HG03066 (cell line): ENCODE results near the gene GCAT.
A peak's percentile ranks its signal among the peaks of the same experiment; 100 is the strongest.

Experiments
- ATAC-seq: cut with Tn5 transposase; IDR thresholded peaks from one replicate; pipeline ENCODE4 v1.9.1; 2021; ENCODE audit warnings: low read depth; ENCODE audit not compliant: unreplicated experiment

GCAT gene

DNA sequence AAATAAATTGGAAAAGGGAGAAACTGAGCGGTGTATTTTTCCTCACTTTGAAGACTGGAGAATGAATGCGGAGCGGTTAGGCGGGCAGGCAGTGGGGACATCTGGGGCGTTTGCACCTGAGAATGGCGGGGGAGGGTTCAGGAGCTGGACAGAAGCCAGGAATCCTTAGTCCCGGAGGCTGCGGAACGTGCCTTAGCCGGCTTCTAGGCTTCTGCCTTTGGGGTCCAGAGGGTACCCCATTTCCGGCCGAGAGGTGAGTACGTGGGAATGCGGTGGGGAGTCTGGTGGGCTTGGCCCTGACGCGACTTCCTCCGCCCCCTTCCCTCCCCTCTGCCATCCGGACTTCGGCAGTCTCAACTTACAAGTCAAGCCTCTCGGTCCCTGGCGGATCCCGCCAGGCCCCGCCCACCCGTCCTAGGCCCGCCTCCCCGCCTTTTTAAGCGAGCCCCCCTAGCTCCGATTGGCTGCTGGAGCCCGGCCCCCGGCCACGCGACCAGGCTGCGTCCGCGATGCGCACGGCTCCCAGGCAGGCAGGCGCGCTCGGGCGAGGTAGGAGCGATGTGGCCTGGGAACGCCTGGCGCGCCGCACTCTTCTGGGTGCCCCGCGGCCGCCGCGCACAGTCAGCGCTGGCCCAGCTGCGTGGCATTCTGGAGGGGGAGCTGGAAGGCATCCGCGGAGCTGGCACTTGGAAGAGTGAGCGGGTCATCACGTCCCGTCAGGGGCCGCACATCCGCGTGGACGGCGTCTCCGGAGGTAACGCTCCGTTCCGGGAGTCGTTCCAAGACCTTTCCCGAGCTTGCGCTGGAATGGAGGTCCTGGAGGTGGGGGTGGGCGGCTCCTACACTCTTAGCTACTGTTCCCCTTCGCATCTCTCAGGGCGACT is at the start of gene GCAT:
Gene GCAT (plus strand): TSS at position 525 of the 884 bp plus-strand sequence. CDS start 34 bp downstream, at position 559.
- ATAC-seq, result peak; percentile 59

DNA sequence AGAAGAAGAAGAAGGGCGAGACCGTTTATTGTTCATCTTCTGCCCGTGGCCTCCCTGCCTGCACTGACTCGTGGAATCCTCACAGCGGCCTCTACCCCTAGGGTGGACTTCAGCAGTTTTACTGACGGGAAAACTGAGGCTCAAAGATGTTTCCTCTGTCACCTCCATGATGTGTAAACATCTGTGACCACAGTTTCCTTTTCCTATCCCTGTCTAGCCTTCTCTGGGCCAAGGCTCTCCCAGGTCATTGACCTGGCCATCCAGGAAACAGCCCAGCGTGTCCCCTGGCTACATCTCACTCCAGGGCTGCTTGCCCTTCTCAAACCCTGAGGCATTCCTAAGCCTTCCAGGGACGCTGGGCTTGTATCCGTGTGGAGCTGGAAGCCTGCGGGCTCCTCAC is 49.0 kb upstream of the GCAT start:
- no peak for ATAC-seq

DNA sequence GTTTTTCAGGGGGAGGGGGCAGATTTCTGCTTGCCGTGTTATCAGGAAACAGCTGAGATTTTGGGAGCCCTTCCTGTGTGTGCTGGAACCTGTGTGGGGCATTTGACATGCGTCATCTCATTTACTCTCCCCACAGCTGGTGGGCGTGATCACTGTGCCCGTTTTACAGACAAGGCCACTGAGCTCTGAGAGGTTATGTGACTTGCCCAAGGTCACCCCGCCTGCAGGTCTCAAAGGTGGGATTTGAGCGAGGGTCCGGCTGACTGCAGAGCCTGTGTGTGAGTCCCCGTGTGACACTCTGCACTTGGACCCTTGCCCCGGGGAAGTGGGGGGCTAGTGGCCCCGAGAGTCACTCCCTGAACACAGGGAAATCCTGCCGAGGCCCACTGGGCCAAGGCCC is 48.5 kb upstream of the GCAT start:
- no peak for ATAC-seq

DNA sequence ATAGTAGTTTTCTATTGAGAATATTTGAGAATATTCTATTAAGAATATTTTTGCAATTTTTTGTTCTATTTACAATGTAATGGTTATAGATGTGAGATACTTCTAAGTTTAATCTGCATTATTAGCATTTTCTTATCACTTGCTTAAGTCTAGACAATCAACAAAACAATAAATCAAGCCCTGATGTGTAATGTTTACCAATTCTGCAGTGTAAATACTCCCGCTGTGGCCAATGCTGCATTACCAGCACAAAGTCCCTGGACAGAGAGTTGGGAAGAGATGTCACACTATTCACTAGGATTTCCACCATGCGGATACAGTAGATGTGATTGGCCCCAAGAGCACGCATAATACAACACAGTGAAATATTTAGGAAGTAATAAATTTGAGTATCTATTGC is 47.6 kb upstream of the GCAT start:
- ATAC-seq, result no peak

DNA sequence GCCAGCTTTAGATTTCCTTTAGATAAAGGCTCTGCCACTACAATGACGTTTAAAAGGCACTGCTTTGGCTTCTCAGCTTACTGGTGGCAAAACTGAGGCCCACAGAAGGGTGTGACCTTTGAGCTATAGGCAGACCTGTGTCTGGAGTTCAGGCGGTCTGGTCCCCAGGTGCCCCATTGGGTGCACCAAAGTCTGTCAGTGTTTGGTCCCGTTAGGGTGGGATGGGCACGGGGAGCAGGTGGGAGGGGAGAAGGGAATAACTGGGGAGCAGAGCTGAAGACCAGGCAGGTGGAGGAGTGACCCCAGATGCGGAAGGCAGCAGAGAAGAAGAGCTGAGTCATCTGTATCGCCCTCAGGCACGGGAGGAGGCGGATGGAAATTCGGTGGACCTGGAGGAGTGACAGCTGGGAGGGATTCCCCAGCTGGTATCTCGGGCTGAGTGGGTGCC is 45.3 kb upstream of the GCAT start:
- ATAC-seq, result no peak

DNA sequence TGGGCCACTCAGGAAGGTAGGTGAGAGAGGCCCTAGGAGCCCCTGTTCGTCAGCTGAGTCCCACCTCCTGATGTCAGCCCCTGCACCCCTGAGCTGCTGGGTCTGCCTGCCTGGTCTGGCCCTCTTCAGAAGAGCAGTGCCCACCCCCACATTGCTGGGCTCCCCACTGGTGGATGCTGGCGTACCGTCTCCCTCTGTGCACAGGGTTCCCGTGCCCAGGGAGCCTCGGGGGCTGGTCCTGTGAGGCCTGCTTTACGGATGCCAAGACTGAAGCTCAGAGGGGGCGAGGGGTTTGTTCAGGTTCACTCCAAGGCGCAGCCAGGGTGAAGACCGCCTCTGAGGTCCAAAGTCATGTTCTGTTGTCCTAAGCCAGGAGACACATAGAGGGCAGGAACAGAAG is 44.7 kb upstream of the GCAT start:
- no peak for ATAC-seq

DNA sequence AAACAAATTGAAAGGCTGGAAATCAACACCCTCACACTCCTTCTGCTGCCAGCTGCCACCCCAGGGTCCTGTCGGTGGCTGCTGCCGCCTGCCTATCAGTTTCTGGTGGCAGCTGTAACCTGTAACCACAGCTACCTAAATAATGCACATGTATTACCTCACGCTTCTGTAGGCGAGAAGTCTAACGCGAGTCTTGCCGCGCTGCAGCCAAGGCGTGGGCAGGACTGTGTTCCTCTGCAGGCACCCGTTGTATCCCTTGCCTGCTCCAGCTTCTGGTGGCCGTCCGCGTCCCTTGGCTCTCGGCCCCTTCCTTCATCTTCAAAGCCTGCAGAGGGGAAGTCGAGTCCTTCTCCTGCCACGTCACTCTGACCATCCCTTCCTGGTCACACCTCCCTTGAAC is 44.1 kb upstream of the GCAT start:
- ATAC-seq, result no peak

DNA sequence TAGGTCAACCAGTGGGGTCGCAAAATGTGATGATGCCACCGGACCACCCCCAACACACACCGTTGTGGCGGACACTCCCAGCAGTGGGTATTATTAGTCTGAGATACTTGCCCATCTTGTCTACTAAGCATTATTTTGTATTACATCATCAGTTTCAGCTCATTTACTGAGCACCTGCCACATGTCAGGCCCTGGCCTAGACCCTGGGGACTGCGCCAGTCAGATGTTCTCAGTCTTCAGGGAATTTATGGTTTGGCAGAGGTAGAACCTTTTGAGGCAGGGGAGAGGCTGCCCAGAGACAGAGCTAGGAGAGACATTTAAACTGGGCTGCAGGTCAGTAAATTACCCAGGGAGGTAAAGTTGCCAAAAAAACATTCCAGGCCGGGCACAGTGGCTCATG is 43.1 kb upstream of the GCAT start:
- ATAC-seq, result no peak

DNA sequence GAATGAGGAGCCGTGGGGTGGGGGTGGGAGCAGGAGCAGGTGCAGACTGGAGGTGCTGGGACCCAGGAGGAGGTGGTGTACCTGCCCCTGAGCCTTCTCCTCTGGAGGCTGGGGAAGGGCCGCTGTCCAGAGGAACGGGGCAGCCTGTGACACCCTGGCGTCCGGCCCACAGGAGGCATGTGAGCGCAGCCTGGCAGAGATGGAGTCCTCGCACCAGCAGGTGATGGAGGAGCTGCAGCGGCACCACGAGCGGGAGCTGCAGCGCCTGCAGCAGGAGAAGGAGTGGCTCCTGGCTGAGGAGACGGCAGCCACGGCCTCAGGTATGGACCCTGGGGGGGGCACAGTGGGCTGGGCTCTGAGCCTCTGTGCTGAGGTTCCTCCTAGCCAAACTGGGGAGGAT is 42.2 kb upstream of the GCAT start:
- no peak for ATAC-seq

DNA sequence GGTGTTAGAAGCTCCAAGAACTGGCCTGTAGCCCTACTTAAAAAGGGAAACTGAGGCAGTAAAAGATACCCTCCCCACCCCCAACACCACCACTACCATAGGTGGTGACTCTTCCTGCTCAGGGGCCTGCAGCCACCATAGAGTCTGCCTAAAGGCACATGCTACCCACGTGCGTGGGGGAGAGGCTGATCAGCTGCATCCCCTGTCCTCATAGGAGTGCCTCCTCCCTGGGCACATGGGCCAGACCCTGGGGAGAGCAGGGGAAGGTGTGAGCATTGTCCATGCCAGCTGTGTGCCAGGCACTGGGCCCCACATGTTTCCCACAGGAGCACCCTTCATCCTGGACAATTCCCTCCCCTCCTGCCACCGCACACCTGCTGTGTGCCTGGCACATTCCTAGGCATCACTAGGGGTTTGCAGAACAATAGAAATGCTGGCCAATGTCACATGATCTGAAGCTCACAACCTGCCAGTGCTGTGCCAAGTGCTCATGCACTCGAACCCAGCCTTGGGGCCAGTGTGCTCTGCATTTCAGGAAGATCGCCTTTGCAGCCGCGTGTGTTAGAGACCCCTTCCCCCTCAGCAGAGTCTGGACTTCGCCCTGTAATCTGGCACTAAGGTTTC is 41.7 kb upstream of the GCAT start:
- ATAC-seq, result no peak

DNA sequence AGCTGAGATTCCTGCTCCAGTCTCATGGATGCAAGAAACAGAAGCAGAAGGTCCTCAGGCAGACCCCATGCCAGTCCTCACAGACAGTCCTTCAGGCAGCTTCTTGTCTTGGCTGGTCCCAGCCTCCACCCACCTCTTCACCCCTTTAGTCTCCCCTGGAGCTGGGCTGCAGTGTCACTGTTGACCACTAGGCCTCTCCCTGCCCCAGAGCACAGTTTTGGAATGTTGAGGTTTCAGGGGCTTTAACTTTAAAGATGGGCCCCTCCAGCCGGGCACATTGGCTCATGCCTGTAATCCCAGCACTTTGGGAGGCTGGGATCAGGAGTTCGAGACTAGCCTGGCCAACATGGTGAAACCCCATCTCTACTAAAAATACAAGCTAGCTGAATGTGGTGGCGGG is 39.5 kb upstream of the GCAT start:
- ATAC-seq, result no peak

DNA sequence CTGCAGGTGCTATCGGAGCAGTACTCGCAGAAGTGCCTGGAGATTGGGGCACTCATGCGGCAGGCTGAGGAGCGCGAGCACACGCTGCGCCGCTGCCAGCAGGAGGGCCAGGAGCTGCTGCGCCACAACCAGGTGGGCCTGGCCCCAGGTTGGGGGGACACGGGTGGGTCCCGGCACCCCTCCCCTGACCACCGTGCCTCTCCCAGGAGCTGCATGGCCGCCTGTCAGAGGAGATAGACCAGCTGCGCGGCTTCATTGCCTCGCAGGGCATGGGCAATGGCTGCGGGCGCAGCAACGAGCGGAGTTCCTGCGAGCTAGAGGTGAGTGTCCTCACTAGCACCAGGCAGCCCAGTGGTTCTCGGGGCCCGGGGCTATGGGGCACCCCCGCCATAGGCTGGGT is 38.7 kb upstream of the GCAT start:
- ATAC-seq, result no peak

DNA sequence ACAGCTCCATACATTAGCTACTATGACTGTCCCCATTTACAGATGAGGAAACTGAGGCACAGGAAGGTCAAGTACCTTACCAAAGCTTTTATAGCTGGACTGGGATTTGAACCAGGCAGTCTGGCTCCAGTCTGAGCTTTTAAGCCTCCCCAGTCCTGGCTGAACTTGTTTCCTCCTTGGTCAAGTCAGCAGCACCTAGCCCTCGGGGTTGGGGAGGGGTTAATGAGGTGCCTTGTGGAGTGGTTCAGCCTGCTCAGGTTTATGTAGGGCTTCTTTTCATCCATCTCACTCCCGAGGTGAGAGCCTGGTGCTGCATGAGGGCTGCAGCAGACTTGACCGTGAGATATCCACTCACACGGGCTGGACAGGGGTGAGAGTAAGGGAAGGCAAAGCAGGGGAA is 36.7 kb upstream of the GCAT start:
- ATAC-seq, result no peak

DNA sequence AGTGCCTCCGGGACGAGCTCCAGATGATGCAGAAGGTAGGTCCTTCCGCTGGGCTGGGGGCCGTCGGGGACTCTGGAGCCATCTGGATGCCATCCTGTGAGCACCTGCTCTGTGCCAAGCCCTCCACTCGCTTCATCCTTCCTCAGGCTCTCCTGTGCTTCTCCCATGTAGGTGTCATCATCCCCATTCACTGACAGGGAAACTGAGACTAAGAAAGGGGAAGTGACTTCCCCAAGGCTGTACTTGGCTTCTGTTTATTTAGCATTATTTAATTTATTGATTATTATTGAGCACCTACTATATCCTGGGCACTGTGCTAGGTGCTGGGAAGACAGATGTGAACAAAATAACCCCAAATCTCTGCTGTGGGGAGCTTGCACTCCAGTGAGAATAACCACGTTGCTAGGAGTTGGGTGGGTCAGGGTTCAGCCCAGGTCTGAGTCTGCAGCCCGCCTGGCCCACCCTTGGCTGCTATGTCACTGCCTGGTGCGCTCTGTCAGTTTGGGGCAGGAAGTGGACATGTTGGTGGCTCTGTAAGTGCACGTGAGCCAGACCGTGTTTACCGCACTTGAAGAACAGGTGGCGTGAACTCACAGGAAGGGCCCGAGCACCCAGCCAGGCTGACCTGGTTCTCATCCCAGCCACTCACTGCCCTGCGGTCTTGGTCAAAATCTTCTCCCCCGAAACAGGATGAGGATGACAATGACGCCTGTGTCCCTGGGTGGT is 35.9 kb upstream of the GCAT start:
- ATAC-seq, result no peak

DNA sequence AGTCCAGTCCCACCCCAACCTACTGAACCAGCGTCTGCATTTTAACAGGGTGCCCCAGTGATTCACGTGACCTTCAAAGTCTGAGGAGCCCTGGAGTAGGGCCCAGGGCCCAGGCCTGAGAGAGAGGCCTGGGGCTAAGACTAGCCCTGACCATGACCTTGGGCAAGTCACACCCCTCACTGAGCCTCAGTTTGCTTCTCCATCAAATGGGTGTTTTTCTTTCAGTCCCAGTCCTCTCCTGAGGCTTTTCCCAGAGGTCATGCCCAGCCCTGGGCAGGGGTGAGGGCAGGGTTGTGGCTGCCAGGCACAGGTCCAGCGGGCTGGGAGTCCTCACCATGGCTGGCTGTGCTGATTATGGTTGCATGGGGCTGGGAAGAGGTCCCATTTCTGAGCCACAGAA is 33.0 kb upstream of the GCAT start:
- no peak for ATAC-seq

DNA sequence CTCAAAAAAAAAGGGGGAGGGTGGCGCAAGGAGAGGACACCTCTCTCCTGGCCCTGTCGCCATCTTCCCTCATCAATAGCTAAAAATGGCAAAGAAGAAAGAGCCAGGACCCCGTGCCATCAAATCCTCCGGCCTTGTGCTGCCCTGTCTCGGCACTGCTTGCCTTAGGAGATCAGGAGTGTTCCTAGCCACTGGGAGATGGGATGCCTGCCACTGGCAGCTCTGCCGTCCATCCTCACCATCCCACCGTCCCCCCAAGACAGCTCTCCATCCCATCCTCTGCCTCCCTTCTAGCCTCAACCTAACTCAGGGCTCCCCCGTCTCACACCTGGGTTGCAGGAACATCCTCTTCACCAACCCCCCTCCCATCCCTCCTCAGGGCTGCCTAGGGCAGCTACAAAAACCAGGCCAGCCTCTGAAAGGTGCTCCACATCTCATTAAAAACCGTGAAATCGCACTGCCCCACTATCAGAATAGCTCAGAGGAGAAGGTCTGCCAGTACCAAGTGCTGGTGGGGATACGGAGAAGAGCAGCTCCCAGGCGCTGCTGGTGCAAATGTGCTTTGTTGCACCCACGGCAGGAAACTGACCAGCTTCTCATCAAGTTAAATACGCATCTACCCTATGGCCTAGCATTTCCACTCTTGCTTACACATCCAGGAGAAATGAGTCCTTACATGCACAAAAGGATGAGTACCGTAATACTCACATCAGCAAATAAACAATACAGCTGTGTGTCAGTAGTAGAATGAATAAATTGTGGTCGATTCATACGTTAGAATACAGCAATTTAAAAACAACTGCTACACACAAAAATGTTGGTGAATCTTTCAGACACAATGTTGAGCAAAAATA is 31.7 kb upstream of the GCAT start:
- no peak for ATAC-seq

DNA sequence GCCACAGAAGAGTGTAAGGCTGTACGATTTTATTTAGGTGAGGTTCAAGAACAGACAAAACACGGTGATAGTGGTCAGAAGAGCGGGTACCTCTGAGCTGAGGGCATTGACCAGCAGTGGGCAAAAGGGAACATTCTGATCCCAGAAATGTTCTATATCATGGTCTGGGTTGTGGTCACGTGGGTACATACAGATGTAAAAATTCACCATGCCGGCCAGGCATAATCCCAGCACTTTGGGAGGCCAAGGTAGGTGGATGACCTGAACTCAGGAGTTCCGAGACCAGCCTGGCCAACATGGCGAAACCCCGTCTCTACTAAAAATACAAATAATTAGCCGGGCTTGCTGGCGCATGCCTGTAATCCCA is 31.1 kb upstream of the GCAT start:
- ATAC-seq, result no peak

DNA sequence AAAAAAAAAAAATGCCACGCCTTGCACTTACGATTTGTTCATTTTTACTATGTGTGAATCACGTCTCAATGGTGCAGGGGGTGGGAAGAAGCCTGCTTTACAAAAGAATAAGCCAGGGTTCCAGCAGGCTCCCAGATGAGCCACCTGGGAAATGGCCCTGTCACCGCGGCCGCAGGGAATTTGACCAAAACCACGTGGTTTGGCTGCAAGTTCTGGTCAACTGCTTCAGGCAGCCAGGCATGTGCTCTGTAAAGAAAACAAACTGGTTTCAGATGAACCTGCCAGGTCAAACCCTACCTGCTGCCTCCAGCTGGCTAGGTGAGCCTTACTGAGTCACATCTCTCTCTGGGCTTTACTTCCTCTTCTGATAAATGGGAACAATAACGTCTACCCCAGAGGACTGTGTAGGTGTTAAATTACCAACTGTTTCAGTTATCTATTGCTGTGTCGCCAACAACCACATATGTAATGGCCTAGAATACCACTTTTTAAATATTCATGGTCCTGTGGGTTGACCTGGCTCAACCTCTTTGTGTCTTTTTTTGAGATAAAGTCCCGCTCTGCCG is 30.5 kb upstream of the GCAT start:
- ATAC-seq, result no peak

DNA sequence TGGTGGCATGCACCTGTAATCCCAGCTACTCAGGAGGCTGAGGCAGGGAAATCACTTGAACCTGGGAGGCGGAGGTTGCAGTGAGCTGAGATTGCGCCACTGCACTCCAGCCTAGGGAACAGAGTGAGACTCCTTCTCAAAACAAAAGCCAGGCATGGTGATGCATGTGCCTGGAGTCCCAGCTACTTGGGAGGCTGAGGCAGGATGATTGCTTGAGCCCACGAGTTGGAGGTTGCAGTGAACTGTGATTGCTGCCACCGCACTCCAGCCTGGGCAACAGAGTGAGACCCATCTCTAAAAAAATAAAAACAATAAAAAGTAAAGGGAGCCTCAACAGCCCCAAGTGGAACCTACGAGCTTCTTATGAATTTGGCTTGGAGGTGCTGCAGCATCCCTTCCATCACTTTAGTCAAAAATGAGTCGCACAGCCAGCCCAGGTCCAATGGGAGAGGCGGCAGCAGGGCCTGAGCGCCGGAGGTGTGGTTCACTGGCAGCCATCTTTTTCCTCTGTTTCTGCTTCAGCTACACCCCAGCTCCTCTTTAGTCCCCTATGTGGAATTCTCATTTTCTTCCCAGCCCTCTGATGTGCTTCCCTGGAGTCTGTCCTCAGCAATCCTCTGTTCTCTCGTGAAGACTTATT is 29.2 kb upstream of the GCAT start:
- no peak for ATAC-seq
